Stimulated activated CD4-positive, alpha-beta T cell treated with anti-CD3 and anti-CD28 coated beads, Interleukin-2, amount 100 ng/mL, for 4 hours (primary cell): ENCODE data around the gene DLK1.

Experiments used
- DNase-seq: peaks from one replicate; pipeline ENCODE4 v3.0.0-alpha.2; 2020; ENCODE audit warnings: low read depth

The DLK1 gene

GRCh38 chr14:100734031-100734990 is 7.6 kb downstream of the DLK1 start:
- DNase-seq = no peak

GRCh38 chr14:100735271-100735670 is 8.6 kb downstream of the DLK1 start:
- DNase-seq = no peak

GRCh38 chr14:100736269-100737180 is 9.8 kb downstream of the DLK1 start:
- DNase-seq = no peak

DNA sequence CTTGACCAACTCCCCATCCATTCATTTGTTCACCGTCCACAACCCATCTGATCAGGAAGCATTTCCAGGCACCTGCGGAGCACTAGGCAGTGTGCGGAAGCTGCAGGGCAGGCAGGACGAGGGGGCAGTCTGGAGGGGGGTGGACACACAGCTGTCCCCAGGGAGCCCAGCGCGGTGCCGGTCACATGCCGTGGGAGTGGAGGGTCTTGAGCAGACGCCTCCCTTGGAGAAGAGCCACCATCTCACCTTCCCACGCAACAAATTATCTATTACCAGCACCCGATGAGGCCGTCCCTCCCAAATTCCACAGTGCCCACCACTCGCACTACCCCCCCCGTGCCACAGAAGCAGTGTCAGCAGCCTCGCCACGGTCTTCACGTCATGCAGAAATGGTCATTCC is 10.8 kb downstream of the DLK1 start:
- DNase-seq = no peak

- DNase-seq = no peak
Observed at GRCh38 chr14:100738269-100738691, 11.6 kb downstream of the DLK1 start.

DNA sequence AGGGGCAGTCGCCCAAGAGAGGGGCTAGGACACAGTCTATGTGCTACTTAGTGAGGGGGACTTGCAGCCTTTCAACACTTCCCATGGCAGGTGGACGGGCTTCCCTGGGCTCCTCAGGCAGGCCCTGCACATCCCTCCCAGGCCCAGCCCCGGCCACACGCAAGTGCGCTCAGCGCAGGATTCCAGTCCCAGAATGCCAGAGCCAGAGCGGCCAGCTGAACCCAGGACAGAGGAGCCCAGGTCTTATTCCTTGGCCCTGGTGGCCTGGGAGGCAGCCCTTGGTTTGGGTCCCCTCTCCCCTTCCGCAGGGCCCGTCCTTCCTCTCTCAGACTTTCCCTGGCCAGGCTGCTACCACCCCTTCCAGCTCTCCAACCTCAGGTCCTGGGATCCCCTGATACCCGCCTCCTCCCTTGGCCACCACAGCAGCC is 12.0 kb downstream of the DLK1 start:
- DNase-seq = no peak

DNA sequence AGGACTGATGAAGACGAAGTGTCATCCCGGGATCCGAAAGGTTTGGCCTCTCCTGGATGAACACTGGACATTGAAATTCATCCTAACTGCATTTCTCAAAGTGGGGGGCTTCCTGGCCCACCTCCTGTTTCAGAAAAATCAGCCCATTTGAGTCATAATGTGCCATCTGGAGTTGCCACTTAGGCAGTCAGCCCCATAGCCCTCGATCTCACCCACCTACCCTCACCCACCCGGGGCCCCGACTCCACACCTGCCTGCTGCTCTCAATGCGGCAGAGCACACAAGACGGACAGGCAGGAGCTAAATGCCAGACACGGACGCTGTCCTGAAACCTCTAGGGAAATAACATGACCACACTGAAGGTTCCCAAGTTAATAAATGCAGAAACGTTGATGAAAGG is 12.6 kb downstream of the DLK1 start:
- no peak for DNase-seq

DNA sequence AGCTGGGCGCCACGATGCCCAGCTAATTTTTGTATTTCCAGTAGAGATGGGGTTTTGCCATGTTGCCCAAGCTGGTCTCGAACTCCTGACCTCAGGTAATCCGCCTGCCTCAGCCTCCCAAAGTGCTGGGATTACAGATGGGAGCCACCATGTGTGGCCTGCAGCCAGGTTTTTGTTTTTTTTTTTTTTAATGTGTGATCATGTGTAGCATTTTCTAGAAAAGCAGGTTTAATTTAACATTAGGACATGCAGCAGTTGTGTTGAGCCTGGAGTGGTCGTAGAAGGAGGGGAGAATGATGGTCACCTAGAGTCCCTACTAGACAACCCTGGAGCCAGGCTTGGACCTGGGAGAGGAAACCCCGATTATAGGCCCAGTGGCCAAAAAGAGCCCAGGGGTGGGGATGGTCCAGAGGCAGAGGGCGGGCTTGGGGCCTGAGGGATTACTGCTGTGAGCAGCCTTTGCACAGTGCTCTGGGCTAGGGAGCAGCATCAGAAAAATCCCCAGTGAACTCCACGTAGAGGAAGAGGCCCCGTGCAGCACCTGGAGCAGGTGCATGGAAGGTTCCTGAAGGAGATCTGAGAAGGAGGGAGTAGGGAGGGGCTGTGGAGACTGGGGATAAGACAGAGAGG is 13.6 kb downstream of the DLK1 start:
- DNase-seq = no peak

DNA sequence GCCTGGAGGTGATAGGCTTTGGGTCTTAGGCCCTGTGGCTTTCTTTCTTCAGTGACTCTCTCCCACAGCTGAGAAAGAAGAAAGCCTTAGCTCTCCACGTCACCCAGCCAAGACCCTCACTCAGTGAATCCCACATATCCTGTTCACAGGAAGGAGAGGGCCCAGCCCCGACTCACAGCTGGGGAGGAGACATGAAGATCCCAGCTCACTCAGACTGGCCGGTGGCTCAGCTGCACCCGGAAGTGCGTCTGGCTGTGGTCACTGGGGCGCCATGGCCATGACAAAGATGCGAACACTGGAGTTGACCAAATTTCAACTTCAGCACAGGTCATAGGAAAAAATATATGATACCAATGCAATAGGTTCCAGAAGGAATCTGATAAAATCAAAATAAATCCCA is 14.2 kb downstream of the DLK1 start:
- DNase-seq = no peak

DNA sequence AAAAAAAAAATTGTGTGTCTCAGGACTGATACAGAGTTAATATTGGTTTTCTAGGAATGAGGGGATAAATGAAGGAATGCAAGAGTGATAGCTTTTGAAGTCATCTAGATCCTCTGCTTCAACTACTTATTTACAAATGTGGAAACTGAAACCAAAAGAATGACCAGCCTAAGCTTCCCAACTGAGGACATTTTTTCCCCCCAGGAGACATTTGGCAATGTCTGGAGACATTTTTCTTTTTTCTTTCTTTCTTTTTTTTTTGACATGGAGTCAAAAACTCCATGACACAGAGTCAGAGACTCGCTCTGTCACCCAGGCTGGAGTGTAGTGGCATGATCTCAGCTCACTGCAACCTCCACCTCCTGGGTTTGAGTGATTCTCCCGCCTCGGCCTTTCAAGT is 15.3 kb downstream of the DLK1 start:
- DNase-seq = no peak

DNA sequence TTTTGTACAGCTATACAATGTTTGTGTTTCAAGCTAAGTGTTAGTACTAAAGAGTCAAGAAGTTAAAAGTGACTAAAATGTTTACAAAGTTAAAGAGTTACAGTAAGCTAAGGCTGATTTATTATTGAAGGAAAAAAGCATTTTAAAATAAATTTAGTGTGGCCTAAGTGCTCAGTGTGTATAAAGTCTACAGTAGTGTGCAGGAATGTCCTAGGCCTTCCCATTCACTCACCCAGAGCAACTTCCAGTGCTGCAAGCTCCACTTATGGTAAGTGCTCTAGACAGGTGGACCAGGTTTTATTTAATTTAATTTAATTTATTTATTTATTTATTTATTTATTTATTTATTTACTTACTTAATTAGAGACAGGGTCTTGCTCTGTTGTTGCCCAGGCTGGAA is 19.6 kb downstream of the DLK1 start:
- DNase-seq = no peak

- no peak for DNase-seq
Observed at GRCh38 chr14:100747021-100747586, 20.4 kb downstream of the DLK1 start.

DNA sequence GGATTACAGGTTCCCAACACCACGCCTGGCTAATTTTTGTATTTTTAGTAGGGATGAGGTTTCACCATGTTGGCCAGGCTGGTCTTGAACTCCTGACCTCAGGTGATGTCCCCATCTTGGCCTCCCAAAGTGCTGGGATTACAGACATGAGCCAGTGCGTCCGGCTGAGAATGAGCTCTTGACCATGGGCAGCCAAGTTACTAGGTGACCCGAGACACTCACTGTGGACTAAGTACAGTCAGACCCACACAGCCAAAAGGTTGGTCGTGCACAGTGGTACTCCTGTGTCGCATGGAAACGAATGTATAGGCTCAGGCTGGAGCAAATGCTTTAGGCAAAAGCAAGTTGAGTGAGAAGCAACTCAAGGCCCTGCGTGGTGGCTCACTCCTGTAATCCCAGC is 21.0 kb downstream of the DLK1 start:
- no peak for DNase-seq

- no peak for DNase-seq
Observed at GRCh38 chr14:100748403-100748802, 21.7 kb downstream of the DLK1 start.

DNA sequence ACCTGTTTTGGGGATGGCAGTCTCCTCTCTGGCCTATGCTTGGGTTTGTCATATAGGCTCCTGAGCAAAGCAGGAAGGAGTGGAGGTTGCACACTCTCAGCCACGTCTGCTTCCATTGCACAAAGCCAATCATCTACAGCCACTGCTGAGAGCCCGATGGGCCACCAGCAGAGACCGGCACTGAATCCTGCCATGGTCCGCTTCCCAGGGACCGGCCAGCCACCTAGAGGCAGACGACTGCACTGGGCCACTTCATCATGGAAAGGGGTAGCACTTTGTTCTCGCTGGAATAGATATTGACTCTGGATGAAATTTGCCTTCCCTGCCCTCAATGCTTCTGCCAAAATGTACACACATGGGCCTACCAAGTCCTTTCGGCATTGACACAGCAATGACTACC is 22.3 kb downstream of the DLK1 start:
- DNase-seq = no peak

DNA sequence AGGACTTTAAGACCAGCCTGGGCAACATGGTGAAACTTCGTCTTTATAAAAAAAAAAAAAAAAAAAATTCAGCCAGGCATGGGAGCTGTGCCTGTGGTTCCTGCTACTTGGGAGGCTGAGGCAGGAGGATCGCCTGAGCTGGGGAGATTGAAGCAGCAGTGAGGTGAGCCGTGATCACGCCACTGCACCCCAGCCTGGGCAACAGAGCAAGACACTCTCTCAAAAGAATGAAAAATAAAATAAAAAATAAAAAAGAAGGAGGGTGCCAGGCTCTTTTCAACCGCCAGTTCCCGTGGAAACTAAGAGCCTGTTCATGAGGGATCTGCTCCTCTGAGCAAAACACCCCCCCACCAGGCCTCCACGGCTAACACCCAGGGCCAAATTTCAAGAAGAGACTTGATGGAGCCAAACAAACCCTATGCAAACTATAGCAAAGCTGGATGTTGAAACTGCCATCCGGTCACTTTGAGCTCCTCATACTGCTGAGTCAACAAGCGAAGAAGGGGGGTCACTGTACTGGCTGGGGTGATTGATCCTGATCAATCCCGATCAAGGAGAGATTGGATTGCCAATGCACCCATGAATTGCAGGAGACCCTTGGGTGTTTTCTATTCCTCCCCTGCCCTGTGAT is 23.4 kb downstream of the DLK1 start:
- no peak for DNase-seq

GRCh38 chr14:100750762-100751699 is 24.3 kb downstream of the DLK1 start:
- no peak for DNase-seq

- DNase-seq = no peak
Observed at GRCh38 chr14:100754020-100754419, 27.3 kb downstream of the DLK1 start.

- no peak for DNase-seq
Observed at GRCh38 chr14:100755649-100756048, 29.0 kb downstream of the DLK1 start.

DNA sequence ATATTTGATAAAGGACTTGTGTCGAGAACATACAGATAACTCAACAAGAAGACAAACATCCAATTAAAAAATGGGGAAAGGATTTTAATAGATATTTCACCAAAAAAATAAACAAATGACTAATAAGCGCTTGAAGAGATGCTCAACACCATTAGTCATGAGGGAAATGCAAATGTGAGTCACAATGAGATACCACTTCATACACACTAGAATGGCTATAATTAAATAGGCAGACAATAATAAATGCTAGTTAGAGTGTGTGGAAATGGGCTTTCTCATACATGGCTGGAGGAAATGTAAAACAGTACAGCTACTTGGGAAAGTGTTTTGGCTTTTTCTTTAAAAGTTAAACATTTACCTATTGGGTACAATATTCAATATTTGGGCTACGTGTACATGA is 34.8 kb downstream of the DLK1 start:
- no peak for DNase-seq
